Measurements from ENCODE around the gene TUBA3D. TPM values are rescaled to one million over a fixed set of nuclear protein-coding genes. Genes with fewer than 3 reads are reported as not detected.
A peak's percentile ranks its signal among the peaks of the same experiment; 100 is the strongest.
"Not testable (repeated sequence)": the region's sequence is repeated elsewhere in the genome, so short reads cannot be mapped to it uniquely, and the experiment has no call there.

Gene TUBA3D
- total RNA-seq (not detected), polyA plus RNA-seq (under 1 TPM in 1 of 2 donors, not detected in 1; 0.02 TPM)
- long read RNA-seq, donor 1, result 0 reads
- long read RNA-seq, donor 2, result 0 reads
- long read RNA-seq, donor 3, result 0 reads
- long read RNA-seq, donor 4, partial matches to known transcripts, result 12 of 47 reads
- long read RNA-seq, donor 4, other reads (novel, unspliced or antisense), result 35 of 47 reads
- long read RNA-seq, donor 5, result 0 reads

DNA sequence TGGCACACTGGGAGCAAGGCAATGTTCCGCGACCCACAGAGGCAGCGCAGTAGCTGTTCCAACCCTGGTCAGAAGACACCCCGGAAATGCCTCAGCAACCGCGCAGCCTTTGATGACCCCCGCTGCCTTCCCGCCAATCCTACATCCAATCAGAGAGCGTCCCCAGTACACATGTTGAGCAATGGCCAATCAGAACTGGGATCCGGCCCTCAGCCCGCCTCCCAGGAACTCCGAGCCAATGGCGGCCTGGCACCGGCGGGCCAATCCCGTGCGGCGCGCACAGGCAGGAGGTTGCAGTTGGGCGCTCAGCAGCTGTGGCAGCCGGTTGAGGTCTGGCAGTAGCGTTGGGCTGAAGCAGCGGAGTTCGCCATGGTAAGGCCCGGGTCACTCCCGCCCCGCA lies at the start of gene TUBA3D:
Gene TUBA3D (plus strand): TSS at position 289 of the 400 bp plus-strand sequence. CDS start 81 bp downstream, at position 370.
- Histone ChIP-seq H3K27ac (ENCODE audit: low read depth in 1 of 2, low read length in 1 of 2) (peak within 1 kb of the TSS in 1 of 2 donors; percentile 62), H3K27me3 (ENCODE audit: control insufficient read depth in 3 of 3, insufficient read depth in 3 of 3, low read length in 2 of 3) (no peaks in the 10 kb centered on the region), H3K9me3 (ENCODE audit: control insufficient read depth in 4 of 4, insufficient read depth in 3 of 4, low read length in 3 of 4) (no peaks in the 10 kb centered on the region), H3K4me3 (no peak within 1 kb of the TSS), H3K36me3 (ENCODE audit: control insufficient read depth in 4 of 4, insufficient read depth in 4 of 4, low read length in 4 of 4) (peaks cover 0 to 2% (median 0%) of the 10 kb centered on the region in 4 donors), H3K4me1 (ENCODE audit: control insufficient read depth in 5 of 5, insufficient read depth in 5 of 5, low read length in 5 of 5) (no peaks in the 10 kb centered on the region), H3K9ac (ENCODE audit: insufficient read depth in 1 of 2, low read length in 2 of 2) (no peak within 1 kb of the TSS)
- 94% methylated on average over 27 of the region's 27 CpGs for WGBS, 2 donors
- ATAC-seq (ENCODE audit: insufficient read depth, low FRiP score) (no peak), DNase-seq (no peak)
- no peak for TF ChIP-seq CTCF (IDR thresholded peaks at IDR 0.05; ENCODE audit: control extremely low read depth, extremely low read depth)

DNA sequence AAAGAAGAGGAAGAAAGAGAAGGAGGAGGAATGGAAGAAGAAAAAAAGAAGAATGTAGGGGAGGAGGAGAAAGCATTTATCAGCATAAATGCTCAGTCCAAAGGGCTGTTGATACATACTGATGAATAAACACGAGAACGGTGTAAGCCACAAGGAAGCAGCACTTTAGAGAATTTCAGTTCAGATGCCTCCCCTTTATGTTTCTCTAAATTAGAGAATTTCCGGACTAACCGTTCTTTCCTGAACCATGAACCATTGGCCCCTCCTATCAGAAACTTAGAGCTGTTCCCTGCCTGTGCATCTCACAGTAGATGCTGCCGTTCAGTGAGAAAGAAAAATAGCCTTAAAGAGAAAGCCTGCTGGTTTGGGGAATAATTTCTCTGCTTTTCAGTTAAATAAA lies 49.2 kb upstream of the TUBA3D start:
- H3K27me3 ChIP-seq (ENCODE audit: control insufficient read depth in 3 of 3, insufficient read depth in 3 of 3, low read length in 2 of 3), result peaks cover 0 to 61% (median 40%) of the 10 kb centered on the region in 3 donors
- WGBS, 2 donors, result 43 to 45% methylated on average over 5 of the region's 5 CpGs
- no peak for ATAC-seq (ENCODE audit: insufficient read depth, low FRiP score)

GRCh38 chr2:131431336-131431735 lies 44.6 kb upstream of the TUBA3D start:
- Histone ChIP-seq H3K9me3 (ENCODE audit: control insufficient read depth in 4 of 4, insufficient read depth in 3 of 4, low read length in 3 of 4) (no peaks in the 10 kb centered on the region), H3K9ac (ENCODE audit: insufficient read depth in 1 of 2, low read length in 2 of 2) (no peak overlapping the region), H3K36me3 (ENCODE audit: control insufficient read depth in 4 of 4, insufficient read depth in 4 of 4, low read length in 4 of 4) (no peaks in the 10 kb centered on the region), H3K27me3 (ENCODE audit: control insufficient read depth in 3 of 3, insufficient read depth in 3 of 3, low read length in 2 of 3) (peaks cover 0 to 35% (median 13%) of the 10 kb centered on the region in 3 donors), H3K27ac (ENCODE audit: low read depth in 1 of 2, low read length in 1 of 2) (no peak overlapping the region), H3K4me1 (ENCODE audit: control insufficient read depth in 5 of 5, insufficient read depth in 5 of 5, low read length in 5 of 5) (no peaks in the 10 kb centered on the region), H3K4me3 (no peak overlapping the region)
- TF ChIP-seq CTCF (IDR thresholded peaks at IDR 0.05; ENCODE audit: control extremely low read depth, extremely low read depth), result no peak
- WGBS, 2 donors, result 49 to 54% methylated on average over 6 of the region's 6 CpGs
- ATAC-seq (ENCODE audit: insufficient read depth, low FRiP score) (no peak), DNase-seq (no peak)

More for the DNA sequence above, 49.2 kb upstream of the TUBA3D start:
- TF ChIP-seq CTCF (IDR thresholded peaks at IDR 0.05; ENCODE audit: control extremely low read depth, extremely low read depth), result no peak
- Histone ChIP-seq H3K4me3 (no peak overlapping the region), H3K9me3 (ENCODE audit: control insufficient read depth in 4 of 4, insufficient read depth in 3 of 4, low read length in 3 of 4) (peaks cover 0 to 2% (median 0%) of the 10 kb centered on the region in 4 donors), H3K27ac (ENCODE audit: low read depth in 1 of 2, low read length in 1 of 2) (no peak overlapping the region), H3K4me1 (ENCODE audit: control insufficient read depth in 5 of 5, insufficient read depth in 5 of 5, low read length in 5 of 5) (no peaks in the 10 kb centered on the region), H3K36me3 (ENCODE audit: control insufficient read depth in 4 of 4, insufficient read depth in 4 of 4, low read length in 4 of 4) (no peaks in the 10 kb centered on the region), H3K9ac (ENCODE audit: insufficient read depth in 1 of 2, low read length in 2 of 2) (no peak overlapping the region)
- no peak for DNase-seq

DNA sequence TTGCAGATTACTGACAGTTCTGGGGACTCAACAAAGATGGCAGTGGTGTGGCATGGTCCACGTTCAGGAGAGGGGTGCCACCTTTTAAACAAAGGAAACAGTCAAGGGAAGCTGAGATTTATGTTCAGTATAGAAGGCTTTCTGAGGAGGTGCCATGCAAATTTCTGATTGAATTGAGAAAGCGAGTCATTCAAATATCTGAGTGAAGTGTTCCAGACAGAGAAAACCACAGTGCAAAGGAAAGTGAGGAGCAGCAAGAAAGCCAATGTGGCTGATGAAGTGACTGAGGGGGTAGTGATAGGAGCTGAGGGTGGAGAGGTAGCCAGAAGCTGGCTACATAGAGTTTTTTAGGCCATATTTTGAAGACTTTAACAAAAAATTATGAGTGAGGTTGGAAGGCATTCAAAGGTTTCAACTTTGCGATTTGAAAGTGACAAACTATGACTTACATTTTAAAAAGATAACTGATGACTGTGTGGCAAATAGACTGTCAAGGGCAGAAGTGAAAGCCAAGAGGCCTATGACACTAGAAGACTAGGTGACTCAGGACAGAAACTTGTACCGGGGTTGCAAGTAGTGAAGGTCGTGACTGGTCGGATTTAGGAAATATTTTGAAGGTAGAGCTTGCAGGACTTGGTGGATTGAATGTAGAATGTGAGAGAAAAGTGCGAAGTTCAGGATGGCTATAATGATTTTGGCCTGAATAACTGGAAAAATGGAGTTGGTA lies 35.0 kb upstream of the TUBA3D start:
- H3K4me1 ChIP-seq (ENCODE audit: control insufficient read depth in 5 of 5, insufficient read depth in 5 of 5, low read length in 5 of 5); H3K27ac ChIP-seq (ENCODE audit: low read depth in 1 of 2, low read length in 1 of 2); DNase-seq; ATAC-seq (ENCODE audit: insufficient read depth, low FRiP score); H3K9ac ChIP-seq (ENCODE audit: insufficient read depth in 1 of 2, low read length in 2 of 2); H3K9me3 ChIP-seq (ENCODE audit: control insufficient read depth in 4 of 4, insufficient read depth in 3 of 4, low read length in 3 of 4); H3K27me3 ChIP-seq (ENCODE audit: control insufficient read depth in 3 of 3, insufficient read depth in 3 of 3, low read length in 2 of 3); H3K4me3 ChIP-seq; H3K36me3 ChIP-seq (ENCODE audit: control insufficient read depth in 4 of 4, insufficient read depth in 4 of 4, low read length in 4 of 4): not testable (repeated sequence)
- WGBS, 2 donors, result 68 to 69% methylated on average over 7 of the region's 7 CpGs

- ATAC-seq (ENCODE audit: insufficient read depth, low FRiP score); H3K9ac ChIP-seq (ENCODE audit: insufficient read depth in 1 of 2, low read length in 2 of 2); H3K27me3 ChIP-seq (ENCODE audit: control insufficient read depth in 3 of 3, insufficient read depth in 3 of 3, low read length in 2 of 3); DNase-seq; H3K36me3 ChIP-seq (ENCODE audit: control insufficient read depth in 4 of 4, insufficient read depth in 4 of 4, low read length in 4 of 4); H3K4me3 ChIP-seq; H3K27ac ChIP-seq (ENCODE audit: low read depth in 1 of 2, low read length in 1 of 2); H3K9me3 ChIP-seq (ENCODE audit: control insufficient read depth in 4 of 4, insufficient read depth in 3 of 4, low read length in 3 of 4); H3K4me1 ChIP-seq (ENCODE audit: control insufficient read depth in 5 of 5, insufficient read depth in 5 of 5, low read length in 5 of 5): not testable (repeated sequence)
- WGBS, 2 donors, result 81 to 90% methylated on average over 64 to 90 of the region's 90 CpGs
Observed at GRCh38 chr2:131444736-131445514, 31.0 kb upstream of the TUBA3D start.

All from lung (tissue), 16 donors.